ENCODE data around the gene CELSR2.
A peak's percentile ranks its signal among the peaks of the same experiment; 100 is the strongest.

CELSR2 gene

GRCh38 chr1:109295712-109296415 lies 46.5 kb downstream of the CELSR2 start:
- no peak for DNase-seq (ENCODE audit: low read depth)
- no peak for TF ChIP-seq CTCF (IDR thresholded peaks at IDR 0.05; ENCODE audit: control insufficient read depth, insufficient read depth, low read depth, low read length, missing control alignments)
- no peak overlapping the region for H3K4me3 ChIP-seq (ENCODE audit: control insufficient read depth, low read depth, low read length)

GRCh38 chr1:109296782-109297181 lies 47.4 kb downstream of the CELSR2 start:
- H3K4me3 ChIP-seq (ENCODE audit: control insufficient read depth, low read depth, low read length), result no peak overlapping the region
- TF ChIP-seq CTCF (IDR thresholded peaks at IDR 0.05; ENCODE audit: control insufficient read depth, insufficient read depth, low read depth, low read length, missing control alignments), result no peak
- no peak for DNase-seq (ENCODE audit: low read depth)

- DNase-seq (ENCODE audit: low read depth), result peak; percentile 54
- no peak for TF ChIP-seq CTCF (IDR thresholded peaks at IDR 0.05; ENCODE audit: control insufficient read depth, insufficient read depth, low read depth, low read length, missing control alignments)
- no peak overlapping the region for H3K4me3 ChIP-seq (ENCODE audit: control insufficient read depth, low read depth, low read length)
Measured at GRCh38 chr1:109298666-109299557, 49.6 kb downstream of the CELSR2 start.

GRCh38 chr1:109299558-109300343 lies 50.4 kb downstream of the CELSR2 start:
- no peak for DNase-seq (ENCODE audit: low read depth)
- TF ChIP-seq CTCF (IDR thresholded peaks at IDR 0.05; ENCODE audit: control insufficient read depth, insufficient read depth, low read depth, low read length, missing control alignments), result no peak
- H3K4me3 ChIP-seq (ENCODE audit: control insufficient read depth, low read depth, low read length), result no peak overlapping the region

GRCh38 chr1:109300650-109301151 lies 51.4 kb downstream of the CELSR2 start:
- H3K4me3 ChIP-seq (ENCODE audit: control insufficient read depth, low read depth, low read length), result no peak overlapping the region
- TF ChIP-seq CTCF (IDR thresholded peaks at IDR 0.05; ENCODE audit: control insufficient read depth, insufficient read depth, low read depth, low read length, missing control alignments), result no peak
- no peak for DNase-seq (ENCODE audit: low read depth)

- no peak overlapping the region for H3K4me3 ChIP-seq (ENCODE audit: control insufficient read depth, low read depth, low read length)
- TF ChIP-seq CTCF (IDR thresholded peaks at IDR 0.05; ENCODE audit: control insufficient read depth, insufficient read depth, low read depth, low read length, missing control alignments), result no peak
- no peak for DNase-seq (ENCODE audit: low read depth)
Measured at GRCh38 chr1:109301874-109302273, 52.5 kb downstream of the CELSR2 start.

Data from AG09309 (cell line).